Lower lobe of right lung (tissue), 2 donors: ENCODE data around the gene HTR1D. TPM values are rescaled to one million over a fixed set of nuclear protein-coding genes. Genes with fewer than 3 reads are reported as not detected.

Experiments used
- ATAC-seq, 2 donors: fragments of 200-7000 bp; cut with Tn5 transposase; one replicate each; pipeline ENCODE4 v1.9.1; 2020 to 2022; ENCODE audit warnings: mild to moderate bottlenecking in 2 of 2, moderate library complexity in 2 of 2
- DNase-seq: peaks from one replicate; pipeline ENCODE4 v3.0.0-alpha.2; 2020
- H3K27ac ChIP-seq: fragments of 200-600 bp; one replicate; pipeline ENCODE4 v1.8.0; 2022
- H3K27me3 ChIP-seq: fragments of 200-600 bp; one replicate; pipeline ENCODE4 v1.8.0; 2022; ENCODE audit warnings: low read depth
- H3K36me3 ChIP-seq: fragments of 200-600 bp; one replicate; pipeline ENCODE4 v1.8.0; 2022; ENCODE audit warnings: mild to moderate bottlenecking
- H3K4me1 ChIP-seq: fragments of 200-600 bp; one replicate; pipeline ENCODE4 v1.8.0; 2022
- H3K4me3 ChIP-seq: fragments of 200-600 bp; one replicate; pipeline ENCODE4 v1.8.0; 2022; ENCODE audit warnings: mild to moderate bottlenecking
- H3K9me3 ChIP-seq: fragments of 200-600 bp; one replicate; pipeline ENCODE4 v1.8.0; 2022
- intact Hi-C: fragments of 100-400 bp; cut with DNase I; formaldehyde crosslinking; loops from one replicate; pipeline ENCODE4 v1.11.0; 2022
- total RNA-seq: library from RNA; stranded (reverse); fragmentation: NEBNext Ultra II Directional; extraction: Animal tissue kit (Norgen Biotek cat#: 25700); gene quantifications from one replicate; pipeline ENCODE4 v1.2.1, GENCODE V29; 2021
- TF ChIP-seq, protein P1 (sequence below): fragments of 200-600 bp; IDR thresholded peaks from one replicate; pipeline ENCODE4 v1.8.0; 2022; ENCODE audit warnings: antibody characterized with exemption, mild to moderate bottlenecking
- donor health status: DM: no; HTN: yes; CAD: no; lungs with severe emphysema.

The HTR1D gene
- total RNA-seq, 1 donor from 2014 or later: 1.1 TPM

GRCh38 chr1:23249787-23250454, 32.6 kb upstream of the HTR1D start:
- no peak for ATAC-seq
- no peaks in the 10 kb centered on the region for H3K36me3 ChIP-seq
- no peaks in the 10 kb centered on the region for H3K4me1 ChIP-seq
- TF ChIP-seq, protein P1, sequence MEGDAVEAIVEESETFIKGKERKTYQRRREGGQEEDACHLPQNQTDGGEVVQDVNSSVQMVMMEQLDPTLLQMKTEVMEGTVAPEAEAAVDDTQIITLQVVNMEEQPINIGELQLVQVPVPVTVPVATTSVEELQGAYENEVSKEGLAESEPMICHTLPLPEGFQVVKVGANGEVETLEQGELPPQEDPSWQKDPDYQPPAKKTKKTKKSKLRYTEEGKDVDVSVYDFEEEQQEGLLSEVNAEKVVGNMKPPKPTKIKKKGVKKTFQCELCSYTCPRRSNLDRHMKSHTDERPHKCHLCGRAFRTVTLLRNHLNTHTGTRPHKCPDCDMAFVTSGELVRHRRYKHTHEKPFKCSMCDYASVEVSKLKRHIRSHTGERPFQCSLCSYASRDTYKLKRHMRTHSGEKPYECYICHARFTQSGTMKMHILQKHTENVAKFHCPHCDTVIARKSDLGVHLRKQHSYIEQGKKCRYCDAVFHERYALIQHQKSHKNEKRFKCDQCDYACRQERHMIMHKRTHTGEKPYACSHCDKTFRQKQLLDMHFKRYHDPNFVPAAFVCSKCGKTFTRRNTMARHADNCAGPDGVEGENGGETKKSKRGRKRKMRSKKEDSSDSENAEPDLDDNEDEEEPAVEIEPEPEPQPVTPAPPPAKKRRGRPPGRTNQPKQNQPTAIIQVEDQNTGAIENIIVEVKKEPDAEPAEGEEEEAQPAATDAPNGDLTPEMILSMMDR: no peak
- no peak for DNase-seq
- no peak overlapping the region for H3K27ac ChIP-seq
- intact Hi-C loops: no loop called here
- no peaks in the 10 kb centered on the region for H3K27me3 ChIP-seq
- no peak overlapping the region for H3K4me3 ChIP-seq
- H3K9me3 ChIP-seq: no peaks in the 10 kb centered on the region

GRCh38 chr1:23247276-23247675, 30.0 kb upstream of the HTR1D start:
- ATAC-seq: no peak
- no peaks in the 10 kb centered on the region for H3K27me3 ChIP-seq
- H3K36me3 ChIP-seq: no peaks in the 10 kb centered on the region
- H3K27ac ChIP-seq: no peak overlapping the region
- intact Hi-C loops: no loop called here
- H3K4me3 ChIP-seq: no peak overlapping the region
- H3K4me1 ChIP-seq: no peaks in the 10 kb centered on the region
- no peak for DNase-seq
- TF ChIP-seq, protein P1: no peak
- no peaks in the 10 kb centered on the region for H3K9me3 ChIP-seq

DNA sequence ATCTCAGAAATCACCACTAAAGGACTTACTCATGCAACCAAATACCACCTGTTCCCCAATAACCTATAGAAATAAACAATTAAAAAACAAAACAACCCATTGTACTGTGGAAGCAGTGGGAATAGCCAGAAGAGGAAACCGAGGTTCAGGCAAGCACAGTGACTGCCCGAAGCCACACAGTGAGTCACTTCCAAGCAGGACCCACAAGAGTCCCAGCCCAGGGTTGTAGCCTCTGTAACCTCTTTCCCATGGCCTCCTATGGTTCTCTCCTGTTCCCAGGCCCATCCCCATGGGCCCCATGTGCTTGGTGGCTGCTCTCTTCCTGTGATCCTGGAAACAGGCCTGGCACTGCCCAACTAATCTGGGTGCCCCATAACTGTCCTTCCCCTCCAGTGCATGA, 29.0 kb upstream of the HTR1D start:
- H3K27me3 ChIP-seq: no peaks in the 10 kb centered on the region
- H3K9me3 ChIP-seq: no peaks in the 10 kb centered on the region
- H3K4me3 ChIP-seq: no peak overlapping the region
- no peaks in the 10 kb centered on the region for H3K36me3 ChIP-seq
- no peak overlapping the region for H3K27ac ChIP-seq
- intact Hi-C loops: no loop called here
- no peaks in the 10 kb centered on the region for H3K4me1 ChIP-seq
- ATAC-seq (no peak), DNase-seq (no peak)
- TF ChIP-seq, protein P1: no peak

- H3K36me3 ChIP-seq: no peaks in the 10 kb centered on the region
- DNase-seq: no peak
- no peak for ATAC-seq
- no peak overlapping the region for H3K4me3 ChIP-seq
- no peaks in the 10 kb centered on the region for H3K9me3 ChIP-seq
- no peaks in the 10 kb centered on the region for H3K27me3 ChIP-seq
- H3K4me1 ChIP-seq: no peaks in the 10 kb centered on the region
- no peak overlapping the region for H3K27ac ChIP-seq
- TF ChIP-seq, protein P1: no peak
- intact Hi-C loops: no loop called here
Measured at GRCh38 chr1:23244256-23244761, 27.0 kb upstream of the HTR1D start.

DNA sequence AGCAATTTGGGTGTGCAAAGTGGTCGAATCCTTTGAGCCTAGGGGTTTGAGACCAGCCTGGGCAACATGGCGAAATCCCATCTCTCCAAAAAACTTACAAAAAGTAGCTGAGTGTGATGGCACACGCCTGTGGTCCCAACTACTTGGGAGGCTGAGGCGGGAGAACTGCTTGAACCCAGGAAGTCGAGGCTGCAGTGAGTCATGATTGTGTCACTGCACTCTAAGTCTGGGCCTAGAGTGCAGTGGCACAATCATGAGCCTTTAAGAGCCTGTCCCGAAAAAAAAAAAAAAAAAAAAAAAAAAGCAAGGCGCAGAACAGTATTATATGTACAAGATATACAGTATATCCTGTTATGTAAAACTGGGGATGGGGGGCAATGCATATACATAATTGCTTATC, 25.1 kb upstream of the HTR1D start:
- H3K4me1 ChIP-seq: no peaks in the 10 kb centered on the region
- no peak overlapping the region for H3K4me3 ChIP-seq
- intact Hi-C loops: no loop called here
- H3K27ac ChIP-seq: no peak overlapping the region
- DNase-seq (no peak), ATAC-seq (no peak)
- H3K36me3 ChIP-seq: no peaks in the 10 kb centered on the region
- TF ChIP-seq, protein P1: no peak
- no peaks in the 10 kb centered on the region for H3K27me3 ChIP-seq
- no peaks in the 10 kb centered on the region for H3K9me3 ChIP-seq
